Measurements from ENCODE around the gene ATP11A.

- TF ChIP-seq POLR2A (IDR thresholded peaks at IDR 0.05) = no peak
- no peak for TF ChIP-seq CTCF (IDR thresholded peaks at IDR 0.05)
These were observed 67.3 kb downstream of the ATP11A start for GRCh38 chr13:112756967-112757758.
